Mammary epithelial cell (primary cell): ENCODE data around the gene NOP58.

Experiments used
- EZH2 ChIP-seq: IDR thresholded peaks from 2 replicates; pipeline ENCODE4 v1.6.1; 2012; ENCODE audit warnings: low read length, inconsistent platforms, borderline replicate concordance
- TF ChIP-seq, protein P1 (sequence below), 2 donors: IDR thresholded peaks in 1 of 2; conservative IDR thresholded peaks in 1 of 2; 2 replicates each; pipeline ENCODE4 v1.5.1; 2011 to 2012; ENCODE audit warnings: inconsistent platforms in 2 of 2, low read length in 2 of 2, mild to moderate bottlenecking in 2 of 2, control low read depth in 1 of 2, low read depth in 1 of 2; ENCODE audit not compliant: insufficient read depth in 1 of 2; ENCODE audit errors: extremely low read depth in 1 of 2

DNA sequence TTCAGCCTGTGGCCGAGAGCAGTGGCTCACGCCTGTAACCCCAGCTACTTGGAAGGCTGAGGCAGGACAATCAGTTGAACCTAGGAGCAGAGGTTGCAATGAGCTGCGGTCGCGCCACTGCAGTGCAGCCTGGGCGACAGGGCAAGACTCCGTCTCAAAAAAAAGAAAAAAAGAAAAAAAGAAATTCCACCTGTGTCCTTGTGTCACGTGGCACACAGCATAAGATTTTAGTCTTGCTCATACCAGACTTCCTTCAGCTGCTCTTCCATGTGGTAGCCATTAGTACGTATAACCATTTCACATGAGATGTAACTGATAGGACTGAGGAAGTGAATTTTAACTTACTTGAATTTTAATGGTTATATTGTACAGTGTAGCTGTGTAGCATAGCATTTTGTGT is 4.0 kb downstream of the NOP58 start:
- TF ChIP-seq, protein P1, sequence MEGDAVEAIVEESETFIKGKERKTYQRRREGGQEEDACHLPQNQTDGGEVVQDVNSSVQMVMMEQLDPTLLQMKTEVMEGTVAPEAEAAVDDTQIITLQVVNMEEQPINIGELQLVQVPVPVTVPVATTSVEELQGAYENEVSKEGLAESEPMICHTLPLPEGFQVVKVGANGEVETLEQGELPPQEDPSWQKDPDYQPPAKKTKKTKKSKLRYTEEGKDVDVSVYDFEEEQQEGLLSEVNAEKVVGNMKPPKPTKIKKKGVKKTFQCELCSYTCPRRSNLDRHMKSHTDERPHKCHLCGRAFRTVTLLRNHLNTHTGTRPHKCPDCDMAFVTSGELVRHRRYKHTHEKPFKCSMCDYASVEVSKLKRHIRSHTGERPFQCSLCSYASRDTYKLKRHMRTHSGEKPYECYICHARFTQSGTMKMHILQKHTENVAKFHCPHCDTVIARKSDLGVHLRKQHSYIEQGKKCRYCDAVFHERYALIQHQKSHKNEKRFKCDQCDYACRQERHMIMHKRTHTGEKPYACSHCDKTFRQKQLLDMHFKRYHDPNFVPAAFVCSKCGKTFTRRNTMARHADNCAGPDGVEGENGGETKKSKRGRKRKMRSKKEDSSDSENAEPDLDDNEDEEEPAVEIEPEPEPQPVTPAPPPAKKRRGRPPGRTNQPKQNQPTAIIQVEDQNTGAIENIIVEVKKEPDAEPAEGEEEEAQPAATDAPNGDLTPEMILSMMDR (conservative IDR thresholded peaks at IDR 0.05 in 1 of 2, IDR thresholded peaks at IDR 0.05 in 1 of 2; ENCODE audit: extremely low read depth in 1 of 2, insufficient read depth in 1 of 2, low read depth in 1 of 2, low read length in 2 of 2), result no peak
- TF ChIP-seq EZH2, result no peak
